Measurements from ENCODE around the gene FBXO42. TPM values are rescaled to one million over a fixed set of nuclear protein-coding genes. Genes with fewer than 3 reads are reported as not detected.

FBXO42 gene
- total RNA-seq, 1 experiment from 2014 or later: 13.0 TPM

- intact Hi-C loops (cut with micrococcal nuclease; ENCODE audit: unreplicated experiment): no loop called here
- TF ChIP-seq EZH2 (IDR thresholded peaks at IDR 0.05; ENCODE audit: low read depth) (no peak), CTCF (conservative IDR thresholded peaks at IDR 0.05) (no peak)
- Histone ChIP-seq H4K20me1 (ENCODE audit: insufficient read depth) (0 out of 2 replicates have a peak, but pooled peaks cover 7% of the 10 kb centered on the region), H3K4me1 (replicated peaks; ENCODE audit: insufficient read depth) (peaks cover 9% of the 10 kb centered on the region), H3K79me2 (ENCODE audit: low read depth) (peaks cover 23% of the 10 kb centered on the region), H3K4me2 (no peak overlapping the region), H3K4me3 (no peak overlapping the region), H3K27me3 (ENCODE audit: insufficient read depth, low read depth) (no peaks in the 10 kb centered on the region), H3K27ac (no peak overlapping the region), H3K9me3 (ENCODE audit: insufficient read depth, low read depth) (no peaks in the 10 kb centered on the region), H3F3A (ENCODE audit: insufficient read depth, low read depth) (no peaks in the 10 kb centered on the region), H3K9me2 (ENCODE audit: insufficient read depth) (no peaks in the 10 kb centered on the region), H3K36me3 (ENCODE audit: low read depth) (no peaks in the 10 kb centered on the region), H2AFZ (no peak overlapping the region)
- CTCF ChIA-PET: interaction anchor here (0.5 kb wide), 1 partner anchor 205 kb away, joined by 19 read pairs; no protein-coding TSS in a partner anchor
- no peak for DNase-seq
- no TSS peak for BruUV-seq (replicated peaks)
- POLR2A ChIA-PET (ENCODE audit: unreplicated experiment): no interaction called here
Observed at GRCh38 chr1:16321176-16321867, 31.0 kb downstream of the FBXO42 start.

- DNase-seq: no peak
- Histone ChIP-seq H3K4me1 (replicated peaks; ENCODE audit: insufficient read depth) (no peaks in the 10 kb centered on the region), H3F3A (ENCODE audit: insufficient read depth, low read depth) (no peaks in the 10 kb centered on the region), H3K27ac (no peak overlapping the region), H3K36me3 (ENCODE audit: low read depth) (no peaks in the 10 kb centered on the region), H3K4me3 (no peak overlapping the region), H4K20me1 (ENCODE audit: insufficient read depth) (0 out of 2 replicates have a peak, but pooled peaks cover 7% of the 10 kb centered on the region), H2AFZ (no peak overlapping the region), H3K27me3 (ENCODE audit: insufficient read depth, low read depth) (no peaks in the 10 kb centered on the region), H3K4me2 (no peak overlapping the region), H3K79me2 (ENCODE audit: low read depth) (peaks cover 16% of the 10 kb centered on the region), H3K9me2 (ENCODE audit: insufficient read depth) (no peaks in the 10 kb centered on the region), H3K9me3 (ENCODE audit: insufficient read depth, low read depth) (no peaks in the 10 kb centered on the region)
- TF ChIP-seq EZH2 (IDR thresholded peaks at IDR 0.05; ENCODE audit: low read depth) (no peak), CTCF (conservative IDR thresholded peaks at IDR 0.05) (no peak)
- ChIA-PET POLR2A (ENCODE audit: unreplicated experiment) (no interaction called here), CTCF (interaction anchor here (0.7 kb wide), 1 partner anchor 41 kb away, joined by 3 read pairs; no protein-coding TSS in a partner anchor)
- no TSS peak for BruUV-seq (replicated peaks)
- intact Hi-C loops (cut with micrococcal nuclease; ENCODE audit: unreplicated experiment): no loop called here
Observed at GRCh38 chr1:16318555-16318954, 33.7 kb downstream of the FBXO42 start.

- Histone ChIP-seq H3K27me3 (ENCODE audit: insufficient read depth, low read depth) (no peaks in the 10 kb centered on the region), H3K9me3 (ENCODE audit: insufficient read depth, low read depth) (no peaks in the 10 kb centered on the region), H4K20me1 (ENCODE audit: insufficient read depth) (no peaks in the 10 kb centered on the region), H3K27ac (no peak overlapping the region), H3F3A (ENCODE audit: insufficient read depth, low read depth) (no peaks in the 10 kb centered on the region), H3K79me2 (ENCODE audit: low read depth) (no peaks in the 10 kb centered on the region; the same call in 1 of the 2 replicates), H3K4me2 (no peak overlapping the region), H3K4me1 (replicated peaks; ENCODE audit: insufficient read depth) (no peaks in the 10 kb centered on the region), H3K9me2 (ENCODE audit: insufficient read depth) (no peaks in the 10 kb centered on the region), H2AFZ (no peak overlapping the region), H3K36me3 (ENCODE audit: low read depth) (no peaks in the 10 kb centered on the region), H3K4me3 (no peak overlapping the region)
- DNase-seq: no peak
- no peak for TF ChIP-seq CTCF (conservative IDR thresholded peaks at IDR 0.05)
- no TSS peak for BruUV-seq (replicated peaks)
- ChIA-PET POLR2A (ENCODE audit: unreplicated experiment) (no interaction called here), CTCF (interaction anchor here (0.5 kb wide), 1 partner anchor 126 kb away, joined by 4 read pairs; no protein-coding TSS in a partner anchor)
- intact Hi-C loops (cut with micrococcal nuclease; ENCODE audit: unreplicated experiment): no loop called here
Observed at GRCh38 chr1:16315437-16315836, 36.8 kb downstream of the FBXO42 start.

Data from PC-9 (cell line).